VCaP (cell line): ENCODE measurements around the gene RUVBL1.
A peak's percentile ranks its signal among the peaks of the same experiment; 100 is the strongest.

Experiments used
- H3K27ac ChIP-seq: fragments of 450-650 bp; 2 replicates; pipeline ENCODE4 v1.5.1; 2017
- CTCF ChIP-seq: fragments of 450-650 bp; conservative IDR thresholded peaks from 2 replicates; pipeline ENCODE4 v1.5.1; 2017; ENCODE audit warnings: mild to moderate bottlenecking, moderate library complexity

The RUVBL1 gene

GRCh38 chr3:128091586-128091985 lies 32.0 kb downstream of the RUVBL1 start:
- H3K27ac ChIP-seq = peak overlapping the region; percentile 0; the same call in 1 of the 2 replicates

GRCh38 chr3:128089135-128089534 lies 34.5 kb downstream of the RUVBL1 start:
- no peak overlapping the region; the same call in 1 of the 2 replicates for H3K27ac ChIP-seq
- TF ChIP-seq CTCF = no peak

More at GRCh38 chr3:128091586-128091985, 32.0 kb downstream of the RUVBL1 start:
- TF ChIP-seq CTCF = no peak

- H3K27ac ChIP-seq = peak overlapping the region; percentile 95
- no peak for TF ChIP-seq CTCF
Measured at GRCh38 chr3:128084675-128085021, 39.0 kb downstream of the RUVBL1 start.

DNA sequence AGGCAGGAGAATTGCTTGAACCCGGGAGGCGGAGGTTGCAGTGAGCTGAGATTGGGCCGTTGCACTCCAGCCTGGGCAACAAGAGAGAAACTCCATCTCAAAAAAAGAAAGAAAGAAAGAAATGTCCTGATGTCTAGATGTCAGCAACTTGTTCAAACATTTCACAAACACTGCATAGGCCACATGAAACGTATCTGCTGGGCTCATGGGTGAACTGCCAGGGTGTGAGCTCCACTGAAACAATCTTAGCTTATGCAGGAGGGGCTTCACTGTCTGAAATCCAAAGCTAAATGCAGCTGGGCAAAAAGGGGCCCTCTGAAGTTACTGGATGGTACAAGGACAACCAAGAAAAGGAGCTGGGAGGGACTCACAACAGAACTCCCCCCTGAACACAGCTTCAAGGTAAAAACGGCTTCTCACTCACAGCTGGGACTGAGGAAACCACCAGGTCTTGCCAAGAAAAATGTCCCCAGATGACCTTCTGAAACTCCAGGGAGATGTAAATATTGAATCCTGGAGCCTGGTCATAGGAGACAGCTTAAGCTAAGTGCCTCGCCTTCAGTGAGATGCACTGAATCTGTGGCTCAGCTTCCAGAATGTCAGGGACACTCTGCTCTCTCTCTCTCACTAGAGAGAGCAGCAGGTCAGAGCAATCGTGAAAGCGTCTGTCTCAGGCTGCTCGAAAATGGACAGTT lies 39.5 kb downstream of the RUVBL1 start:
- no peak for TF ChIP-seq CTCF
- peak overlapping the region; percentile 95 for H3K27ac ChIP-seq

DNA sequence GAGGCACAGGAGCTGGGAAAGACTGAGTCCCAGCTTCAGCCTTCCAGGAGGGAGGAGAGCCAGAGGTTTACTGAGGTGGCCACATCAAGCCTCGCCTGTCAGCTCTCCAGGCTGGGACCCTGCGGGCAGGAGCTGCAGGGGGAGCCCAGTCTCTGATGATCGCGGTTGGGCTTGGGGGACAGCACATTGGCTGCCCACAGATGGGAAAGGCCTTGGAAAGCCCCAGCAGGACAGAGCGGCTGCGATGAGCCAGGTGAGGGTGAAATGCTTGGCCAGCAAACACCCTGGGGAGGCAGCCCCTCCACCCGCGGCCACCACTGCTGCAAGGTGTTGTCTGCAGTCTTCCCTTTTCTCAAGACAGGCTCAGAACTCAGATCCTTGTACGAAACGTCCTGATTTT lies 40.2 kb downstream of the RUVBL1 start:
- peak overlapping the region; percentile 95 for H3K27ac ChIP-seq
- no peak for TF ChIP-seq CTCF

- peak overlapping the region; percentile 95 for H3K27ac ChIP-seq
- no peak for TF ChIP-seq CTCF
Measured at GRCh38 chr3:128082546-128082945, 41.1 kb downstream of the RUVBL1 start.

DNA sequence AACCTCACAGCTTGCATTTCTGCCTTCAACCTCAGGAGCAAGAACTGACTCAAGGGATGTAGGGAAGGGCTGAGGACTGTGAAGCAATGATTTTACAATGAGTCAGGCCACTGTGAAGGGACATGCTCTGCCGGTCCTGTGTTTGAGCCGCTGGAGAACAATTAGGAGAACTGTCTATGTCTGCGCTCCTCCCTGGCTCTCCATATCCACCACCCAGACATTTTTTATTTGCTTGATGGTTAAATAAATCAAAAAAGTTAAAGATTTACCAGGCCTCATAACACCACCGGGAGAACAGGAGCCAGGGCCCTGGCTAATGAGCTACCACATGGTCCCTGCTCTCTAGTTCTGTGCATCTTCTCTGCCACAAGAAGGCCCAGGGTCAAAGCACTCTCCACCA lies 41.8 kb downstream of the RUVBL1 start:
- no peak for TF ChIP-seq CTCF
- H3K27ac ChIP-seq = peak overlapping the region; percentile 95
